NCI-H128 (cell line): Measurements from ENCODE around the gene SKAP1.

Experiments
- DNase-seq: peaks from one replicate; lab custom pipeline; 2025; ENCODE audit not compliant: unreplicated experiment; lab: John Stamatoyannopoulos, UW

SKAP1 gene

GRCh38 chr17:48151220-48151619, 278.8 kb downstream of the SKAP1 start:
- DNase-seq = no peak

DNA sequence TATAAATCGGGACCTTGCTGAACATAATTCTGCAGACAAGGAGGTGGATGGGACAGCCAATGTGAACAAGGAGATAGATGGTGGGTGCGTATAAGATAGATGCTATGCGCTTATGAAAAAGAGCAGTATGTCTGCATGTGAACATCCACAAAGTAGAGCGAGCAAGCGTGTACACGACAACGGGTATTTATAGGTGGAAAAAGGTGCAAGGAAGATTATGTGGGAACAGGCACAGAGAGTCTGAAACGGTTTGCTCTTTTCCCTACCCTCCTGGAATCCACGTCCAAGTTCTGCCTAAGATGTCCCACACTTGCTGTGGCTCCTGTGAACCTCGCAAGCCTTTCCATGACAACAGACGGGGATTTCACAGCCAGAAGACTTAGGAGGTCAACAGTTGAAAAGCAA, 279.4 kb downstream of the SKAP1 start:
- no peak for DNase-seq

- no peak for DNase-seq
Measured at GRCh38 chr17:48149787-48150463, 280.1 kb downstream of the SKAP1 start.

DNA sequence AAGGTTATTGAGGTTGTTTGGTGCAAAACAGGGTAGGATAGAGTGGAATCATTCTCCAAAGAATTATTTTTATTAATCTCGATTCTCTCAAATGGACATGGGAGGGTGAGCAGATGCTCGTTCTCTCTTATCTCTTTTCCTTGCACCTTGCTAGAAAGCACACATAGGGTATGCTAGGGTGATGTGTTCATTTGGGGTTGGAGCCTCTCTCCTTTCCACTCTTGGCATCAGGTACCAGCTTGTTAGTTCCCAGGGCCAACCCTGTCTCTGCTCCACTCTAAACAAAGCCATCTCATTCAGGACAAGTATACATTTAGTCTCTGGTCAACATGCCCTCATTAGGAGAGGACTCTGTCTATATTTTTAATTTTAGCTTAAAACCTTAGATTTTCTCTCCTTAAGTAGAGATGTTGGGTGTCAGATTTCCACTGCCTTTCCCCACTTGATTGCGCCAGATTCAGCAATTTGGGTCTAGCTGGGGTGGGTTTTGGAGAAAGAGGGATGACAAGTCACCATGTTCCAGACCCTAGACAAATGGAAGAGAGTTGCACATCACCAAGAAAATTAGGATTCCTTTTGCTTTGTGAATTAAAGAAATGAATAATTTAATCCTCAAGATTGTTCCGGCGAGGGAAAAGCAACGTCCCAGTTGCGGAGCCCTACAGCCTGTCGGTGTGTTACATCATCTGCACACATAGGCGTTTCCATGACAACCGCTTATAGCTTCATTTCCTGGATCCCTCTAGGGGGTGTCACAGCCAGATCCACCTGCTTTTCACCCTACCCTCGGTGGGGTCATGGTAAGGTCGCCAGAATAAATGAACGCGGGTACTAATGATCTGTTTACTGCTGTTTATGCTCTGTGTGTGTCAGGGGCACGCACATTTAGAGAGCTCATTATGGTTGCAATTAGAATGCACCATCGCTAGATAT, 280.9 kb downstream of the SKAP1 start:
- no peak for DNase-seq

GRCh38 chr17:48148029-48148770, 281.8 kb downstream of the SKAP1 start:
- no peak for DNase-seq

DNA sequence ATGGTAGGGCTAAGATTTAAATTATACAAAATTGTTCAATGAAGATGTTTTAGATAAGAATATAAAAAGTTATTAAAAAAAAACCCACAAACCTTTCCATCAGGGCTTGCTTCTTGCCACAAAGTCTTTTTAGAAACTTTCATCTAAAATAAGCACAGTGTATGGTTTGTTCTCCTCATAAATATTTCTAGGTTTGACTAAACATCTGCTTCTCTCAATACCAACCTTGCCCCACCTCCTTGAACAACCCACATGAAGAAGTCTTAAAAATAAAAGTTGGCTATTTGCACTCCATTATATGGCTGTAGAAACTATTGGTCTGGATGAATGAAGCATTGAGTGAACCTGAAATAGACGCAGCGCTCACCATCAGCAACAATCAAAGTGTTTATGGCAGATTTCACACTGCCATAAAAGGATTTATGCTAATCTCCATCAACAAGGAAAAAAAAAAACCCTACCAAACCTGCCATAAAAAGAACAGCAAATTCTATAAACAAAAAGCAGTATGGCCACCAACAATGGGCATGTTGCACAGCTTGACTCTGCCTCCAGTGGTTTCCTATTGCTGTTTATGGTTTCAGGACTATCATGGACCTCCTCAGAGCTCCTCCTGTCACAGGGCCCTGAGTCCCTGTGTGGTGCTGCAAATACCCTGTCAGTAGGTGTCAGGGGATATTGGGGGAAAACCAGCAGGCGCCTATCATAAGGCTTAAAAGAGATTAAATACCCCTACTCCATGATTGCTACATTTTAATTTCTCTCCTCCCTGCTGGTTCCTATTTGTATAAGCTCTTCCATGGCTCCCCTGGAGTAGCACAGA, 284.8 kb downstream of the SKAP1 start:
- DNase-seq = no peak

DNA sequence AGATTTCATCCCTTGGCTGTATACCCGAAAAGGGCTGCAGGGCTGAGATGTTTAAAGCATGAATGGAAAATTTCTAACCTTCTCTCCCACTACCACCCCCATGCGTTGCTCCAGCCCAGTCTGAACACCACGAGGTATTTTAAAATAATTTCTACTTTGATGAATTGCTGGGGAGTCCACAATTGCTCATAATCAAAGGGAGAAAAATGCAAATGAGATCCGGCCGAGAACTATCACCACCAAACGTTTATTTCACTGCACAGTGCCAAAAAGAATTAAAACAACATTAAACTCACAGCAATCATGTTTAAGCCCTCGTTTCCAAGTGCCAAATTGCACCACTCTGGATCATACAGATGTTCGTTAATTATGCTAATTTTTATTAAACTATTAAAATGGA, 285.8 kb downstream of the SKAP1 start:
- no peak for DNase-seq

- DNase-seq = no peak
Measured at GRCh38 chr17:48143629-48144028, 286.4 kb downstream of the SKAP1 start.

DNA sequence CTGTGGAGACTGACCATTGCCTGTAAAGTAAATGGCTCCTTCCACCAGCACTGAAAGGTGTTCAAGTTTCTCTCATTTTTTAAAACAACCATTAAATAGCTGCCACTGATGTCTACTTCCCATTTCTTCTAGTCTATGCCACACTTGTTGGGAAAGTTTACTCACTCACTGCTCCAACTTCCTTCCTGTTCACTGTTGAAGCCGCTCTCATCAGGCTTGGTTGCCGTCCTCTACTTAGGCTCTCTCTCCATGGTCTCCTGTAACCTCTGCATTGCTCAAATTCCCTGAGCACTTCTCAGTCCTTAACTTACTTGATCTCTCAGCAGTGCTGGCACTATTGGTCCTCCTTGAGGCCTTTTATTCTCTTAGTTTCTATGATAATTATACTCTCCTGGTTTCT, 290.1 kb downstream of the SKAP1 start:
- DNase-seq = no peak

DNA sequence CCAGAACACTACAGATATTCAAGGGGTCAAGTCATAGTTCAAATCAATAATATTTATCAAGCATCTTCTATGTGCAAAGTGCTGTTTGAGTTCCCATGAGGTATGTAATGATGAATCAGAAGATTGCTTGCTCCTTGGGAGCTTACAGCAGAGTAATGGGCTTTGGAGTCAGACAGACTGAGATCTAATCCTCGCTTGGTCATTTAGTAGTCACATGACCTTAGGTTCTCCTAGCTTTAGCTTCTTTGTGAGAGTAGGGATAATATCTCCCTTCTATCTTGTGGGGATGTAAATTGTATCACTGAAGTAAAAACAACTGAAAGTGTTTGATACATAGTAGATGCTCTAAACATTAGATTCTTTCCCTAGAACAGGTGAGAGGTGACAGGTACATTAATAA, 292.4 kb downstream of the SKAP1 start:
- no peak for DNase-seq

GRCh38 chr17:48134912-48135480, 295.0 kb downstream of the SKAP1 start:
- no peak for DNase-seq

DNA sequence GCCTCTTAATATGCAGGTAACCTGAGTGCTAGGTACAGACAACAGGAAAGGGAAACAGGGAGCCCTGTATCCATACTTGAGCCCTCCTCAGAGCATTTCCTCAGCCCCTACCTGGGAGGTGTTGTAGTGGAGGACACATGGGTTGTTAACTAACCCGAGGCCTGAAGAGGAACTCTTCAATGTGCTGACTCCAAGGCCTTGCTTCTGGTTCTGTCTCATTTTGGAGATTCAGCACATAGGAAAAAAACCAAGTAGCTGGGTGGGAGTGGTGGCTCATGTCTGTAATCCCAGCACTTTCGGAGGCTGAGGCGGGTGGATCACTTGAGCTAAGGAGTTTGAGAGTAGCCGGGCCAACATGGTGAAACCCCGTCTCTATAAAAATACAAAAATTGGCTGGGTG, 297.6 kb downstream of the SKAP1 start:
- no peak for DNase-seq

DNA sequence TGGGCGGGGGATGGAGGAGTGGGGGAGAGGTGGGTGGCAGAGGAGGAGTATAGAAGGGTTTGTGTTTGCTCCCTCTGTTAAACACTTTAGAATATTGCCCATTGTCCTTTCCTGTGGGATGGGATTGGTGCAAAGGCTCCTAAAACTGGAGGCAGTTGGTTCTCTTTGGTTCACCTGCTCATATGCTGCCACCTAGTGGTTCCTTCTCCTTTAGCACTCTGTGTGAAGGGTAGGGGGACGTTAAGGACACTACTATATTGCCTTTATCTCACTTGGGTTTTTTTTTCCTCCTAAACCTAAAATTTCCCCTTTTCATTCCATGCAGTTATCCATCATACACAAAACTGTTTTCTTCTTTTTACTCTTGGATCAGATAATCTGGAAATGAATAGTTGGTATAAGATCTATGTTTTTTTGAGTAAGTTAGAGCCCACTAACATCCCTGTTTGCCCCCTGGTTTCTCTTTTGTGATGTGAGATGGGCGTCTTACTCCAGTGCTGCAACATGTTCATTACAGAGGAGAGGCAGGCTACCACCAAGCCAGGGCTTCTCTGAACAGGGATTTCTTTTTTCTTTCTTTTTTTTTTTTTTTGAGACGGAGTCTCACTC, 298.7 kb downstream of the SKAP1 start:
- DNase-seq = peak; percentile 37

DNA sequence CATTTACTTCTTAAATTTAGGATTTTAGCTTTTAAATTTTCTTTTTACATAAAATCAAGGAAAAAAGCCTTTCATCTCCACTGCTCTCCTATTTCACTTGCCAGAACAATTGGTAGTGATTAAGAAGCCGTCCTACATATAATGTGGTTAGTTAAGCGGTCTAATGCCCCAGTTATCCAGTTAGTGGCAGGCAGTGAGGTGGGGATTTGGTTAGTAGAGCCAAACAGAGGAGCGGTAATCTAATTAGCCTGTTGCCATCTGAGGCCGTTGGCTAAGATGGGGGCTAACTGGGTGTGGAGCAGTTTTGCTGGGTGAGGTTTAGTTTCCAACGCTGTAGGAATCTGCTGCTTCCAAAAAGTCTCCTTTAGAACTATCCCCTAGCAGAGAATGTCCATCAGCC, 300.0 kb downstream of the SKAP1 start:
- no peak for DNase-seq

GRCh38 chr17:48128400-48128799, 301.6 kb downstream of the SKAP1 start:
- DNase-seq = no peak

- DNase-seq = no peak
Measured at GRCh38 chr17:48127371-48128051, 302.5 kb downstream of the SKAP1 start.

GRCh38 chr17:48126532-48126850, 303.5 kb downstream of the SKAP1 start:
- no peak for DNase-seq

DNA sequence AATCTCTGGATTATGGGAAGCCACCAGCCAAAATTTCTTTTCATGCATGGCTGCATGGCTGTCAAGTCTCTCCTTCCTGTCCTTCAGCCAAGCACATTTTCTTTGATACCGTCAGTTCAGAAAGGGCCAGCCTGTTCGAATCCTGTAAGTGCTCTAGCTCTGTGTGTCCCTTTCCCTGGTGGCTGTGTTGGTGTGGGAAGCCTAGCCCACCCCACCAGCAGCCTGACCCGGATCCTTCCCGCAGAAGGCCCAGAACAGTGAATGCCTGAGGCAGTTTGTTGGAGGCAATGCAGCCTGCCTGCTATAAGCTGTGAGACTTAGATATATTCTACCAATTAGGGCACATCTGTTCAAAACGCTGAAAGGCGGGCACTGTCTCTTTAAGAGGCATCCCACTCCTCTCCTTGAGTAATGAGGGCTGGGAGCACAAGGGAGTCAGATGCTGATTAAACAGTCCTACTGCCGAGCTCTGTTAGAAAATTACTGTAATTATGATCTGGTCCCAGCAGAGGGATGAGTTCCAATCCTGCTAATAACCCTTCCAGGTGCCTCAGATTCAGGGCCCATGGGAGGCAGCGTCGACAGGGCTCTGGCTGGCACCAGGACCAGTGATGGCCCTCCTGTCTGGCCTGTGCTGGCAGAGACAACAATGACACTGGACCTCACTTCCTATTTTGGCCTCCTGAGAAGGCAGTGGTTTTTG, 304.0 kb downstream of the SKAP1 start:
- no peak for DNase-seq

GRCh38 chr17:48123776-48124388, 306.1 kb downstream of the SKAP1 start:
- DNase-seq = no peak
